GM23248 (cell line): ENCODE results near the gene RNASEH1.

Source experiments
- EZH2 ChIP-seq: fragments of 200-600 bp; sonication (generic); IDR thresholded peaks from 2 replicates; pipeline ENCODE4 v1.6.1; 2018; ENCODE audit warnings: antibody characterized with exemption, mild to moderate bottlenecking; ENCODE audit not compliant: insufficient read depth, poor library complexity, severe bottlenecking
- EZH2phosphoT487 ChIP-seq: fragments of 200-600 bp; sonication (generic); IDR thresholded peaks from 2 replicates; pipeline ENCODE4 v1.6.1; 2018; ENCODE audit warnings: antibody characterized with exemption, moderate library complexity, mild to moderate bottlenecking, low read depth; ENCODE audit not compliant: insufficient read depth

GRCh38 chr2:3535794-3536681, 22.1 kb downstream of the RNASEH1 start:
- TF ChIP-seq EZH2phosphoT487 (no peak), EZH2 (no peak)
